Stimulated activated CD4-positive, alpha-beta T cell treated with anti-CD3 and anti-CD28 coated beads, Interleukin-1b, Interleukin-23, amount 100 ng/mL, for 48 hours (primary cell): ENCODE data around the gene FAM8A1.
"Not testable (repeated sequence)": the region's sequence is repeated elsewhere in the genome, so short reads cannot be mapped to it uniquely, and the experiment has no call there.

ENCODE experiments used
- DNase-seq: peaks from one replicate; pipeline ENCODE4 v3.0.0-alpha.2; 2020

Gene FAM8A1, protein sequence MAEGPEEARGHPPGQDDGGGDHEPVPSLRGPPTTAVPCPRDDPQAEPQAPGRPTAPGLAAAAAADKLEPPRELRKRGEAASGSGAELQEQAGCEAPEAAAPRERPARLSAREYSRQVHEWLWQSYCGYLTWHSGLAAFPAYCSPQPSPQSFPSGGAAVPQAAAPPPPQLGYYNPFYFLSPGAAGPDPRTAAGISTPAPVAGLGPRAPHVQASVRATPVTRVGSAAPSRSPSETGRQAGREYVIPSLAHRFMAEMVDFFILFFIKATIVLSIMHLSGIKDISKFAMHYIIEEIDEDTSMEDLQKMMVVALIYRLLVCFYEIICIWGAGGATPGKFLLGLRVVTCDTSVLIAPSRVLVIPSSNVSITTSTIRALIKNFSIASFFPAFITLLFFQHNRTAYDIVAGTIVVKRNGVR

DNA sequence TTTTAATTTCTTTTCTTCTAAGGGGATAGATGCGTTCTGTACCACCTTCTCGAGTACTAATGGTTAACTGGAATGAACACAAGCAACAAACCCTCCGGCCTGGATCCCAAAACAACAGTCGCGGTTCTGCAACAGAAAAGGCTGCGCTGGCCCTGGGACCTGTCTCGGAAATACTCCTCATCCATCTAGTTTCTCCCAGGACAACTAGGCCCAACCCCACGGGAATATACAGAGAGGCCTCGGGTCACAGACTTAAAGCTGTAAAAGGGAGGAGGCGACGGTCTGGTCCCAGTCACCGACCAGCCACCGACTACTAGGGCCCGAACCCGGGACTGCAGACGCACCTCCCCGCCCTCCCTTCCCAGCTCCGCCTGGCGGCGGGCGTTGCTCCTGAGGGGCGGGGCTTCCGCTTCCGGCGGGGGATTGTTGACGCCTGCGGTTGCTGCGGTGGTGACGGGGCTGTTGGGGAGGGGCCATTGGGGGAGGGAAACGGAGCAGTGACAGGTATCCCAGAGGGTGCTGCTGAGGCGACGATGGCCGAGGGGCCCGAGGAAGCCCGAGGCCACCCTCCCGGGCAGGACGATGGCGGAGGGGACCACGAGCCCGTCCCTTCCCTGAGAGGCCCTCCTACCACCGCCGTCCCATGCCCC is at the start of gene FAM8A1:
TSS of gene FAM8A1 (plus strand) at position 426 of the 650 bp plus-strand sequence. CDS start at position 534, 108 bp downstream.
- peak; percentile 96 for DNase-seq

DNA sequence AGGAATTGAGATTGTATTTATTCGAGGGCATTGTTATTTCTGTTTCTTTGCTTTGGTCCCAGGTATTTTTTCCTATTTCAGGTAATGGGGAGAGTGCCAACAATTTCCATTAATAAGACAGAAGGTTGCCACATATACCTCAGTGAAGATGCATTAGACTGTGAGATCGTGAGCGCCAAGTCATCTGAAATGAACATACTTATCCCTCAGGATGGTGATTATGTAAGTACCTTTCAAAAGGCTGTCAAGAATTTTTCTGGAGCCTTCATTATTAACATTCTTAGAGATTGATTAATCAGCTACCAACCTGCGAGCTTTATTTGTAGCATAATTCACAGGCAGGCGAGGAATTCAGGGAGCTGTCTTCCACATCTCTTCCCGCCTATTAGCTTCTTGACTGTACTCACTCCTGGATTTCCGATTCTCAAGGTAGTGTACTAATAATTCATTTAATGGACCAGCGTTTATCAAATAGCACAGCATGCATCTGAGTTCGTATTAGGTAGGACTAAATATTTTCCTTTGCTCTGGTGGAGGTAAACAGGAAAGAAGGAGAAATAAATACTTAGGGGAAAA is 48.6 kb upstream of the FAM8A1 start:
- DNase-seq: no peak

DNA sequence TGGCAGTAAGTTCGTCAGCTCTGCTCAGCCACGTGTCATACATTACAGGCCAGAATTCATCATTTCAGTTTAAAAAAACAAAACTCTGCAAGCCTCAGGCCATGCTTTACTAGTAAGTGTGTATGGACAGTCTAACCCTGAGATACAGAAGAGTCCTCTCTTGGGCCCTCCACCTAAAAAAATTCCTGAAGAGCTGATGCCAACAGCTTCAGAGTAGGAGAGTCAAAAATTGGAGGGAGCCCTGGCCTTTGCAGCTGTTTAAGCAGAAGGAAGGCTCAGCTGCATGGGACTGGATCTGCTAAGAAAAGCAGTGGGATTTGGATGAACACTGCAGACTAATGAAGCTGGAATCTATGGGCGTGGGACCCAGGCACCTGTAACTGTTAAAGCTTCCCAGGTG is 47.2 kb upstream of the FAM8A1 start:
- DNase-seq: no peak

DNA sequence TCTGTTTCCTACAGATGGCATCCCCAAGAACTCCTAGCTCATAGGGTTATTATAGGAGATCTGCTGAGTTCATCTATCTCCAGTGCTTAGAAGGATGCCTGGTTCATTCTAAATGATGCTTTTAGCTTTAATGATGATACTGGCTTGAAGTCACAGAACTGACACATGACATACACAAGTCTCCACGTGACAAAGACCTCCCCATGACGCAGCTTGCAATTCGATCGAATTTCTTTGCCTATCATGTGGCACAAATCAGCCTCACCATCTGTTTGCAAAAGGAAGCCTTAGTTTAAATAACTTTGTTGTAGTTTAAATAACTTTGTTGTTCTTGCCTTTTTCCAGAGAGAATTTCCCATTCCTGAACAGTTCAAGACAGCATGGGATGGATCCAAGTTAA is 44.1 kb upstream of the FAM8A1 start:
- no peak for DNase-seq

DNA sequence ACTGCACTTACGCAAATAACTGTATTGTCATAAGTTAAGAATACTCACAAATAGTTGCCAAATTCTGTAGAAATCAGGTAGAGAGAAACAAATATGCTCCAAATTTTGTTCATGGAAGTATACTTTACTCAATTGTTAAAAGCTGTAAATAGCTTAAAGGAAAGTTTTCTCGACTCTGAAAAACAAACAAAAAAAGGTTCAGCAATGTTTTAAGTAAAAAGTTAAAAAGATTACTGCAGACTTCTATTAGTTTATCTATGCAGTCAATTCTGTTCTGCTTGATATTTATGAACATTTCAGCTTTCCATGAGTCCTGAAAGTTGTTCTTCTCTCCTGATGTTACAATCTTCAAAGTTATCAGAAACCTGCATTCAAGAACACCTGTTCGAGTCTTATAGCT is 37.5 kb upstream of the FAM8A1 start:
- DNase-seq: no peak

DNA sequence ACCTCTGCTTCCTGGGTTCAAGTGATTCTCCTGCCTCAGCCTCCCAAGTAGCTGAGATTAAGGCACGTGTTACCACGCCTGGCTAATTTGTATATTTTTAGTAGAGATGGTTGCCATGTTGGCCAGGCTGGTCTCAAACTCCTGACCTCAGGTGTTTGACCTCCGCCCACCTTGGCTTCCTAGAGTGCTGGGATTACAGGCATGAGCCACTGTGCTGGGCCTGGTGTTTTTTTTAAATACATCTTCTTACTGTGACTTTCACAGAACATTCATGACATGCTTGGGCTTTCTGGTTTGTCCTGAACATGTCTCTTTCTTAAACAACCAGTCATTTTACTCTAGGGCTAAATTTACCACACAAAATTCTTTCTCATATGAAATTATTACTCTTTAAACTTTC is 34.7 kb upstream of the FAM8A1 start:
- DNase-seq: no peak

DNA sequence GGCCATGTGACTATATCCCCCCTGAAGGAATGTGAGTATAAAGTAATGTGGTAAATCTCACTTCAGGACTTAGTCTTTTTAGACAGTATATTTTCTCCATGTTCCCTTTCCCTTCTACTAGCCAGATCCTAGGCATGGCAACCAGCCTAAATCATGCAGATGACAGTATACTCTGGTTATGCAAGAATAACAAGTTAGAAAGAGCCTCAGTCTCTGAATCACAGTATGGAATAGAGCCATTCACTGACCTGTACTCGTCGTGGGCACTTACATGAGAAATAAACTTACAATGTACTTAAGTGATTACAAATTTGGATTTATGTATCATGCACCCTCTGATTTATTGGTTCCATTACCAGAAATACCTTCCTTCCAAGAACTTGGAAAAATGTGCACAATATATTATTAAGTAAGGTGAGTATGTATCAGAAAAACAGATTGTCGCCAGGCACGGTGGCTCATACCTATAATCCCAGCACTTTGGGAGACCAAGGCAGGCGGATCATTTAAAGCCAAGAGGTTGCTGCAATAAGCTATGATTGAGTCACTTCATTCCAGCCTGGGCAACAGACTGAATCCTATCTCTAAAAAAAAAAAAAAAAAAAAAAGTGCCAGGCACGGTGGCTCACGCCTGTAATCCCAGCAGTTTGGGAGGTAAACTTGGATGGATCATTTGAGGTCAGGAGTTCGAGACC is 25.1 kb upstream of the FAM8A1 start:
- no peak for DNase-seq

DNA sequence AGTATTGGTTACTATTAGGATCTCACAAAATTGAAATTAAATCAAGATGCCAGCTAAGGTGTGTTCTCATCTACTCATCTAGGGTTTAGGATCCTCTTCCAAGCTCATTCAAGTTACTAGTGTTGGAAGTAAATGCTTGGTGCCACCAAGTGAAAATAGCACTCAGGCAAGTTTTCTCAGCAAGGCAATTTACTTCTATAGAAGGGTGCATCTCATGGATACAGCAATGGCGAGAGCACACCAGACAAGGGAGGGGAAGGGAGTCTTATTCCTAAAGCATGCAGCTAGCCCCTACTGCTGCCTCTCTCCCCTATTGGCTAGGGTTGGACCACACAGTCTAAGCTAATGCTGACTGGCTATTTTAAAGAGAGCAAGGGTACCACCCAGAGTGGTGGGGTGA is 23.0 kb upstream of the FAM8A1 start:
- DNase-seq: no peak

DNA sequence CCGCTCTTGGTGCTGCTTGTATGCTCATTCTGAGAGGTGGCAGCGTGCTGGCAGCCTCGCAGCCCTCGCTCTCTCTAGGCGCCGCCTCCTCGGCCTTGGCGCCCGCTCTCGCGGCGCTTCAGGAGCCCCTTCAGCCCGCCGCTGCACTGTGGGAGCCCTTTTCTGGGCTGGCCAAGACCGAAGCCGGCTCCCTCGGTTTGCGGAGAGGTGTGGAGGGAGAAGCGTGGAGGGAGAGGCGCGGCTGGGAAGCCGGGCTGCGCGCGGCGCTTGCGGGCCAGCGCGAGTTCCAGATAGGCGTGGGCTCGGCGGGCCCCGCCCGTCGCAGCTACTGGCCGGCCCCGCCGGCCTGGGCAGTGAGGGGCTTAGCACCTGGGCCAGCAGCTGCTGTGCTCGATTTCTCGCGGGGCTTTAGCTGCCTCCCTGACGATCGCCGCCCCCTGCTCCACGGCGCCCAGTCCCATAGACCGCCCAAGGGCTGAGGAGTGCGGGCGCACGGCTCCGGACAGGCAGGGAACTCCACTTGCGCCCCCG is 19.5 kb upstream of the FAM8A1 start:
- DNase-seq: peak; percentile 46

DNA sequence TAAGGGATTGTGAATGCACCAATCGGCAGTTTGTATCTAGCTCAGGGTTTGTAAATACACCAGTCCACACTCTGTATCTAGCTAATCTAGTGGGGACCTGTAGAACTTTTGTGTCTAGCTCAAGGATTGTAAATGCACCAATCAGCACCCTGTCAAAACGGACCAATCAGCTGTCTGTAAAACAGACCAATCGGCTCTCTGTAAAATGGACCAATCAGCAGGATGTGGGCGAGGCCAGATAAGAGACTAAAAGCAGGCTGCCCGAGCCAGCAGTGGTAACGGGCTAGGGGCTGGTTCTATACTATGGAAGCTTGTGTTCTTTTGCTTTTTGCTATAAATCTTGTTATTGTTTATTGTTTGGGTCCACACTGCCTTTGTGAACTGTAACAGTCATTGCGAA is 18.8 kb upstream of the FAM8A1 start:
- DNase-seq: not testable (repeated sequence)

DNA sequence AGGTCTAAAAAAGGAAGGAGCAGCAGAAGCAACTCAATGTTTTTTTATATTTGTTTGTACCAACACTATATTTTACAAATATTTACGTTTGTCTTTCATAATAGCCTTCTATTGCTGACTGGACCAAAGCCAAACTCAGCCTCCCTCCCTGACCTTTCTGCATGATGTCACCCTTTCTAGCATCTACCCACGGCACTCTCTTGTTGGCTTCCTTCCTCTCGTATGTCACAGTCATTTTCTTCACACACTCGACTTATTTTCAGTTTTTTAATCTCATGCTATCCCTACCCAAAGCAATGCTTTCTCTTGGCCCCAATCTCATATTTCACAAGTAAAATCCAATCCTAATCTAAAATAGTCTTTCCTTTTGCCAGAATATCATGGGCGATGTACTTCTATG is 16.3 kb upstream of the FAM8A1 start:
- DNase-seq: no peak

DNA sequence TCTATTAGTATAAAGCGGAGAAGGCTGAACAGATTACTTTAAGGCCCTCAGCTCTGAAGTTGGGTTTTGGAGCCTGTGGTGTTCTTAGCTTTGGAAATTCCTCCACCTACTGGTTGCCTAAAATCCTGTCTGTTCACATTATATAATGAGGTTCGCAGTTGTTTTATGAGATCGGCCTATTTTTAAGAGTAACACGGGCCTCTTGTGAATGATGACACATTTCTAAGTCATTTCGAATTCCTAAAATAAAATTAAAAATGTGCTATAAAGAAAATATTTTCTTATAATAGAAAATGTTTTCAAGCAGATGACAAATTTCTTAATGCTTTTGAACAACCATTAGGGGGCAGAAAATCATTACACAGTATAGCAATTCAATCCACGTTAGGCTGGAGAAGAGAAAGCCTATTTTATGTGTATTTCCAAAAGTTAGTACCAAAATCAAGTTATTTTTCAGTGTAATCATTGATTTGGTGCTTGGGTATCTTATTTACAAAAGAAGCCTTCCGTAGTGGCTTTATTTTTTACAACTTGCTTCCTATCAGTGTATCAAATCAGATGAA is 15.8 kb upstream of the FAM8A1 start:
- DNase-seq: no peak

DNA sequence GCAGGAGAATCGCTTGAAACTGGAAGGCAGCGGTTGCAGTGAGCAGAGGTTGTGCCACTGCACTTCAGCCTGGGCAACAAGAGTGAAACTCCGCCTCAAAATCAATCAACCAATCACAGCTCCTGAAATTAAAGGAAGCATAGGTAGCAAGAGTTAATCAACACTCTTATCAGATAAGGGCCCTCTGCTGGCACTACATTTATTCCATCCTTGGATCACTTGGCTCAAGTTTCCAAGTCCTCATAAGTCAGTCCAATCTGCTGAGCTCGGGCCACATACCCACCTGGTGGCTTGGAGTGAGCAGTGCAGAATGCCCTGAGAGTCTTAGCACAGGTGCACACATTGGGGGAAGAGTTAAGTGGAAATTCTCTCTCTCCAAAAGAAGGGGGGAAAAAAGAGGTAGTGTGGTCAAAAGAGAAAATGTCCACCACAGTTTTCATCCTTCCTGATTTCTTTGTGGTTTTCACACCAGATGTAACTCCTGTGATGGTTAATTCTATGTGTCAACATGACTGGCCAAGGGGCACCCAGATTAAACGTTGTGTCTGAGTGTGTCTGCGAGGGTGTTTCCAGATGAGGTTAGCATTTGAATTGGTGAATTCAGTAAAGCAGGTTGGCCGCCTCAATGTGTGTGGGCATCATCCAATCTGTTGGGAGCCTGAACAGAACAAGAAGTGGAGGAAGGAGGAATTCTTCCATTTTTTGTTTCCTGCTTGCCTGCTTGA is 14.2 kb upstream of the FAM8A1 start:
- DNase-seq: no peak

DNA sequence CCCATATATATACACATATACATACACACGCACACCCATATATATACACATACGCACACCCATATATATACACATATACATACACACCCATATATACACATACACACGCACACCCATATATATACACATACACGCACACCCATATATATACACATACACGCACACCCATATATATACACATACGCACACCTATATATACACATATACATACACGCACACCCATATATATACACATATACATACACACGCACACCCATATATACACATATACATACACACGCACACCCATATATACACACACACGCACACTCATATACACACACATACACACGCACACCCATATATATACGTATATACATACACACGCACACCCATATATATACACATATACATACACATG is 13.5 kb upstream of the FAM8A1 start:
- not testable (repeated sequence) for DNase-seq

DNA sequence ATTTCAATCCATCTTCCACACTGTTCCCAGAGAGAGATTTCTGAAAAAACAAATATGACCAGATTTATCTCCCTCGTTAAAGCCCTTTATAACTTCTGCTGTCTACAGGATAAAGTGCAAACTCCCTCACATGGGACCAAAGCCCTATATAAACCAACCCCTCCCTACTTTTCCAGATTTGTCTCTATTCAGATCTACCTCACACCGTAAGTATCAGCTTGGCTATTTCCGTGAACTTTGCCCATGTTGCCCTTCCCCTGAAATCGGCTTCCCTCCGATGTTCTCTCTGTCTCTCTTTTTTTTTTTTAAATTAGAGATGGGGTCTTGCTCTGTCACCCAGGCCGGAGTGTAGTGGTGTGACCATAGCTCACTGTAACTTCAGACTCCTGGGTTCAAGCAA is 12.1 kb upstream of the FAM8A1 start:
- no peak for DNase-seq

DNA sequence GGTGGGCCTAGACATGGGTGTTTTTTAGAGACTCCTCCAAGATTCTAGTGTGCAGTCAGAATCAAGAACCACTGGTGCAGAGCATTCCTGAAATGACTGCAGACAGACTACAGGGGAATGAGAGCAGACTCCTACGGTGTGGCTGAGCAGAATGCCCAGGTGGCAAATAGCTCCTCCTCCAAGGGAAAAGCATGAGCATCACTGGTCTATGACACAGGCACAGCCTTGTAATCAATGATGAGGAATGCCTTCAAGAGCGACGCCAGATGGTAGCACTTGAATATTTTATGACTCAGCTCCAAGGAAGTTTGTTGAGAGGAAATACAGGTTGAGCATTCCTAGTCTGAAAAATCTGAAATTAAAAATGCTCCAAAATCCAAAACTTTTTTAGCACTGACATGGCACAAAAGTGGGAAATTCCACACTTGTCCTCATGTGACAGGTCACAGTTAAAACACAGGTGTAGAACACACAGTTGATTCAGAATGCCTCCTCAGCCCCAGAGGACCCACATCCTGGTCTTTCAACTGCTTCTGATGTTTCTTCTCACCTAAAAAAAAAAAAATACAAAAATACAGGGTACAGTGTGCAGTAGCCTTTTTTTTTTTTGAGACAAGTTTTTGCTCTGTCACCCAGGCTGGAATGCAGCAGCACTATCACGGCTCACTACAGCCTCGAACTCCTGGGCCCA is 10.6 kb upstream of the FAM8A1 start:
- no peak for DNase-seq

DNA sequence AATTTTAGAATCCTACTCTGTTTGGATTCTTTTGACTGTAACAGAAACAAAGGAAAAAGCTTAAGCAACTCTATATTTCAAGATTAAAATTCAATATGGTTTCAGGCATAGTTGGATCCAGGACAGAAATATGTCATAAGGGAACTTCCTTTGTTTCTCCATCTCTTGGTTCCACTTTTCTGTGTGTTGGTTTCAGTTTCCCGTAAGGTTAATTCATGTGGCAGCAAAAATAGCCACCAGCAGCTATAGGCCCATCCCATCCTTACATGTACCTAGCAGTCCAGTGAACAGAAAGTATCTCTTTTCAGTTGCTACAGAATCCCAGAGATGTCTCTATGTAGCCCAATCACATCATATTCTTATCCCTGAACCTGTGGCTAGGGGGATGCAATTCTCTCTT is 8.8 kb upstream of the FAM8A1 start:
- no peak for DNase-seq

DNA sequence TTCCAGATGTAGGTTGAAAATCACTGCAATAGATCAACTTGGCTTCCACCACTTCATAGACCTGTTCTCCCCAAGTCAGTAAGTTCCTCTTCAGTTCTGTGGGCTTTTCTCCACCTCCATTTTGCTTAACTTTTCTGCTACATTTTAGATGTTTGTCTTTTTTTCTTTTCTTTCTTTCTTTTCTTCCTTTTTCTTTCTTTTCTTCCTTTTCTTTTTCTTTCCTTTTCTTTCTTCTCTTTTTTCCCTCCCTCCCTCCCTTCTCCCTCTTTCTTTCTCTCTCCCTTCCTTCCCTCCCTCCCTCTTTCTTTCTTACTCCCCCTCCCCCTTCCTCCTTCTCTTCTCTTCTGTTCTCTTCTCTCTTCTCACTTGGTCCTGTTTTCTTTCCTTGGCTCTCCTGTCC is 6.9 kb upstream of the FAM8A1 start:
- DNase-seq: no peak

DNA sequence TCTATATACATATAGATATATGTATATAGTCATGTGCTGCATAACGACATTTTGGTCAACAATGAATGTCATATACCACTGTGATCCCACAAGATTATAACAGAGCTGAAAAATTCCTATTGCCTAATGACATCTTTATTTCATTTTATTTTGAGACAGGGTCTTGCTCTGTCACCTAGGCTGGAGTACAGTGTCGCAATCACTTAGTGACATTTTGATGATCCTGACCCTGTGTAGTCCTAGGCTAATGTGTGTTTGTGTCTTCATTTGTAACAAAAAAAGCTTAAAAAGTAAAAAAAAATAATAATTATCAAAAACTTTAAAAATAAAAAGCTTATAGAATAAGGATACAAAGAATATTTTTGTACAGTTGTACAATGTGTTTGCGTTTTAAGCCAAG is 4.0 kb upstream of the FAM8A1 start:
- DNase-seq: no peak

DNA sequence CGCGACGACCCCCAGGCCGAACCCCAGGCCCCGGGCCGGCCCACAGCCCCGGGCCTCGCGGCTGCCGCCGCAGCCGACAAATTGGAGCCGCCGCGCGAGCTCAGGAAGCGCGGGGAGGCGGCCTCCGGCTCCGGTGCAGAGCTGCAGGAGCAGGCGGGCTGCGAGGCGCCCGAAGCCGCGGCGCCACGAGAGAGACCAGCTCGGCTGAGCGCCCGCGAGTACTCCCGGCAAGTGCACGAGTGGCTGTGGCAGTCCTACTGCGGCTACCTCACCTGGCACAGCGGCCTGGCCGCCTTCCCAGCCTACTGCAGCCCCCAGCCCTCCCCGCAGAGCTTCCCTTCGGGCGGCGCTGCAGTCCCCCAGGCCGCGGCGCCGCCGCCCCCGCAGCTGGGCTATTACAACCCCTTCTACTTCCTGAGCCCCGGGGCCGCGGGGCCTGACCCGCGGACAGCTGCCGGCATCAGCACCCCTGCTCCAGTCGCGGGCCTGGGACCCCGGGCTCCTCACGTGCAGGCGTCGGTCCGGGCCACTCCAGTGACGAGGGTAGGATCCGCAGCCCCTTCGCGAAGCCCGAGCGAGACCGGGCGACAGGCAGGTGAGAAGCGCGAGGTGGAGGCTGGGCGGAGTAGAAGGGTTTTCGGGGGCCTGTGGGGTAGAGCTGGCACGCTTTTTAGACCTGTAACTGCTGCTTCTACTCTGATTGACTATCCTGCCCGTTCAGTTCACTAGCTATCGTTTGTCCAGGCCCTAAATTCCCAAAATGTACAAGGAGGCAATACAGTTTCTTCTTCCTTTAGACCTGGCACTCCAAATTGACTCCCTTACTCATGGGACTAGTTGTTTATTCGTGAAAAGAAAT is 654 bp downstream of the FAM8A1 start:
- DNase-seq: peak; percentile 33

DNA sequence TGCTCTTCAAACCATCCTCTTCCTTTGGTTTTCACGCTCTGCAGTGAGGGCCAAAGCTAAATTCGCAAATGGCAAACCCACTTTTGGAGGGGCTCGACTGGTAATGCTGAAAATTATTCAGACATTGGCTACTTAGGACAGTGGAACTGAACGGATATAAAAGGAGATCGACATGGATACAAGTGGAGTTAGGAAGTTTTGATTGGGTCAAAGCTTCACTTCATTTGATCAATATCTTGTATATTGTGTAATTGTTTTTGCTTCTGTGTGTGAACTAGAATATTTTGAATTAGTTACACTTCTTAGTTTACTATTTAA is 1.2 kb downstream of the FAM8A1 start:
- DNase-seq: no peak
